Nephron progenitor cell (in vitro differentiated cells): ENCODE data around the gene HEG1.
"Not testable (repeated sequence)": the region's sequence is repeated elsewhere in the genome, so short reads cannot be mapped to it uniquely, and the experiment has no call there.

Experiments
- DNase-seq: peaks from one replicate; pipeline ENCODE4 v3.0.0; 2021
- H3K27ac Mint-ChIP-seq: 2 replicates; pipeline ENCODE4 v1.8.0; 2021; ENCODE audit warnings: mild to moderate bottlenecking, moderate library complexity, mixed read lengths
- H3K27me3 Mint-ChIP-seq: 2 replicates; pipeline ENCODE4 v1.8.0; 2021; ENCODE audit warnings: mild to moderate bottlenecking, low read depth, mixed read lengths; ENCODE audit not compliant: poor library complexity
- H3K36me3 Mint-ChIP-seq: 2 replicates; pipeline ENCODE4 v1.8.0; 2021; ENCODE audit warnings: low read depth, mixed read lengths
- H3K4me1 Mint-ChIP-seq: 2 replicates; pipeline ENCODE4 v1.8.0; 2021; ENCODE audit warnings: mixed read lengths
- H3K4me3 Mint-ChIP-seq: 2 replicates; pipeline ENCODE4 v1.8.0; 2021; ENCODE audit warnings: mild to moderate bottlenecking, moderate library complexity, mixed read lengths
- H3K9me3 Mint-ChIP-seq: 2 replicates; pipeline ENCODE4 v1.8.0; 2021; ENCODE audit warnings: mild to moderate bottlenecking, moderate library complexity, mixed read lengths
- TF ChIP-seq, protein P1 (sequence below): fragments of 200-600 bp; sonication (generic); IDR thresholded peaks from 2 replicates; pipeline ENCODE4 v1.5.0; 2021; ENCODE audit warnings: antibody characterized with exemption

HEG1 gene

DNA sequence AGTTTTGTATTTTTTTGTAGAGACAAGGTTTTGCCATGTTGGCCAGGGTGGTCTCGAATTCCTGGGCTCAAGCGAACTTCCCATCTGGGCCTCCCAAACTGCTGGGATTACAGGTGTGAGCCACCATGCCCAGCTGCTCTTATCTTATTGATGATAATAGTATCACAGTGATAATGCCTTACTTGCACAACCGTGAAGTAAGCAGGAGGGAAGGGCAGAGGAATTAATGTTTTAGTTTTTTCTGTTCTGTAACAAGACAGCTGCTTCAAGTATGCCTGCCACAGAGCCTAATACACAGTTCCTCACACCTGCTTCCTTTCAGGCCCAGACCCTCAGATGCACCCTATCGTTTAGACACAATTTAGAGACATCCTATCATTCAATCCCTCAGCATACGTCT lies 95.1 kb downstream of the HEG1 start:
- Mint-ChIP-seq H3K27me3 (peaks cover 5% of the 10 kb centered on the region), H3K4me3 (no peak overlapping the region), H3K27ac (no peak overlapping the region), H3K36me3 (no peaks in the 10 kb centered on the region), H3K4me1 (no peaks in the 10 kb centered on the region), H3K9me3 (peaks cover 13% of the 10 kb centered on the region)
- DNase-seq, result no peak
- TF ChIP-seq, protein P1, sequence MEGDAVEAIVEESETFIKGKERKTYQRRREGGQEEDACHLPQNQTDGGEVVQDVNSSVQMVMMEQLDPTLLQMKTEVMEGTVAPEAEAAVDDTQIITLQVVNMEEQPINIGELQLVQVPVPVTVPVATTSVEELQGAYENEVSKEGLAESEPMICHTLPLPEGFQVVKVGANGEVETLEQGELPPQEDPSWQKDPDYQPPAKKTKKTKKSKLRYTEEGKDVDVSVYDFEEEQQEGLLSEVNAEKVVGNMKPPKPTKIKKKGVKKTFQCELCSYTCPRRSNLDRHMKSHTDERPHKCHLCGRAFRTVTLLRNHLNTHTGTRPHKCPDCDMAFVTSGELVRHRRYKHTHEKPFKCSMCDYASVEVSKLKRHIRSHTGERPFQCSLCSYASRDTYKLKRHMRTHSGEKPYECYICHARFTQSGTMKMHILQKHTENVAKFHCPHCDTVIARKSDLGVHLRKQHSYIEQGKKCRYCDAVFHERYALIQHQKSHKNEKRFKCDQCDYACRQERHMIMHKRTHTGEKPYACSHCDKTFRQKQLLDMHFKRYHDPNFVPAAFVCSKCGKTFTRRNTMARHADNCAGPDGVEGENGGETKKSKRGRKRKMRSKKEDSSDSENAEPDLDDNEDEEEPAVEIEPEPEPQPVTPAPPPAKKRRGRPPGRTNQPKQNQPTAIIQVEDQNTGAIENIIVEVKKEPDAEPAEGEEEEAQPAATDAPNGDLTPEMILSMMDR, result no peak

DNA sequence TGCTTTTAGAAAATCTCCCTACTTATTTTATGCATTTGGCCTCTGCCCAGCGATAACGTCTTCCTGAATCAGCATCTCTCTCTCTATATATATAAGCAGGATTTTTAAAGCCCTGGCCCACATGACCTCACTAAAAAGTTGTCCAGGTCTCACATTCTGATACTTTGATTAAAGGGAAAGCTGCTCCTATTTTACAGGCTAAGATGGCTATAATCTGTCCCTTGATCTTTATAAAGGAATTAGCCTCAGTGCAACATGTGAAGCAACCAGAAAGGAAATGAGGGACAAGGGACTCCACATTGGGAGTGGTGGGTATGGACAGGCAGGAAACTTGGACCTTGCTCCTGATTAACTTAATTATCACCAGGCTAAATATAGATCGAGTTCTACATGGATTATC lies 95.7 kb downstream of the HEG1 start:
- no peak for DNase-seq
- Mint-ChIP-seq H3K4me1 (no peaks in the 10 kb centered on the region), H3K27me3 (peaks cover 5% of the 10 kb centered on the region), H3K27ac (no peak overlapping the region), H3K4me3 (no peak overlapping the region), H3K9me3 (peaks cover 18% of the 10 kb centered on the region), H3K36me3 (no peaks in the 10 kb centered on the region)
- TF ChIP-seq, protein P1, result no peak

DNA sequence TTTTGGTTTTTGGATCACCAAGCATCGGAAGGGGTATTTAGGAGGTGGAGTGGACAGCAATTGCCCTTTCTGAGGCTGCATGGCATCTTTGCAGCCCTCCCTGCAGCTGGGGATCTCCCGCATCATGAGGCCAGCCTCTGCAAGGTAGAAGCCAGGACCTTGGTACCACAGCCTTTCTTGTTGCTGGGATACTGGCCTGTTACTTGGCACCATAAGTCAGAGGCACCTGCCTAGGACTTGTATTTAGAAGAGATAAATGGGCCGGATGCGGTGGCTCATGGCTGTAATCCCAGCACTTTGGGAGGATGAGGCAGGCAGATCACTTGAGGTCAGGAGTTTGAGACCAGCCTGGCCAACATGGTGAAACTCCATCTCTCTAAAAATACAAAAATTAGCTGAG lies 97.8 kb downstream of the HEG1 start:
- H3K36me3 Mint-ChIP-seq, H3K4me1 Mint-ChIP-seq, H3K27me3 Mint-ChIP-seq, H3K4me3 Mint-ChIP-seq, DNase-seq, H3K27ac Mint-ChIP-seq: not testable (repeated sequence)
- H3K9me3 Mint-ChIP-seq, result peaks cover 21% of the 10 kb centered on the region

DNA sequence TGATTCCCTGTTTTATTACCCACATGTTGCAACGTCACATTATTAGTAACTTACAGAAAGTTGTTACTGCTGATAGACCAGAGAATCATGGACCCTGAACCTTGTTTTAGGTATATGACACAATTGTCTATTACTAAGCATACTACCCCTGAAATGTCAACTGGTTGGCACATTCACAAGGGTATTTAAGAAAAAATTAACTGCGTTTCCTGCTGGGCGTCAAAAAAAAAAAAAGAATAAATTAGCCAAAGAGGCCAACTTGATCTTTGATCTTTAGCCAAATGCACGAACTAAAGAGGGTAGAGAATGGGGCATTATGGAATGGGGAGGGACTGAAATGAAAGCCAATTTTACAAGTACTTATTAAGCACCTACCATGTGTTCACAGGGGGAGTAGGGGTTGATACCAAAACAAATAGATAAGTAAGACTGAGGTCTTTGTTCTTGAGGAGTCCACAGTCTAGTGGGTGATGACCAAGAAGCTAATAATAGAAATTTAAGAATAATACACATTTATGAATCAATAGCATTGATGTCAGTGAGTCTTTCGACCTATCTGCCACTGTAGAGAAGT lies 103.4 kb downstream of the HEG1 start:
- Mint-ChIP-seq H3K4me3 (no peak overlapping the region), H3K36me3 (no peaks in the 10 kb centered on the region), H3K9me3 (peaks cover 11% of the 10 kb centered on the region), H3K27me3 (no peaks in the 10 kb centered on the region), H3K27ac (no peak overlapping the region), H3K4me1 (no peaks in the 10 kb centered on the region)
- no peak for DNase-seq
- TF ChIP-seq, protein P1, result no peak

DNA sequence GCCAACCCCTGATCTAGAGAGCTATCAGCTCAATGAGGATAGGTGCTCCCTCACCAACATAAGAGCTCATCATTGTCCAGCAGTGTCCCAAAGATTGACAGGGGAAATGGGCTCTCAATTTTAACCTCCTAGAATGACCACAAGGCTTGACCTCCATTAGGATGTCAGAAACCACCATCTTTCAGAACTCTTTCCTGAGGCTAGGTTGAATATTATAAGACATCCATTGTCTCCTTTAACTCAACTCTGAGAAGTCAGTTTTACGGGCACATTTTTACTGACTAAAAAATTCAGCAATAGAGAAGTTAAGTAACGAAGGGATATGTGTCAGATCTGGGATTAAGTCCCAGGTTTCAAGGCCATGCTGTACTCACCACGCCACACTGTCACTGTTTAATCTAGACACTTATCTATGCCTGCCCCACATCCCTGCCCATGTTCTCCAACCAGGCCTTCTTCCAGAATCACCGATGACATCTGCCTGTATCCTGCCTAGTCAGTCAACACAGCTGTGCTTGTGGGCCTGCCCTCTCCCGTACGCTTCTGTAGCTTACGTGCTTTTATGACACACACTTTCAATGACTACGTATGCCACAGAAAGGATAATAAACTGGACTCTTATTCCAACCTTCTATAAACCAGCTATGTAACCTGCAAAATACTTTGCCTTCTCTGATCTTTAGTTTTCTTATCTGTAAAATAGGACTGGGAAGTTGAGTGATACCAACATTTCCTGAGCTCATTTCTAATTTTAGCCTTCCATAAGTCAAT lies 104.1 kb downstream of the HEG1 start:
- Mint-ChIP-seq H3K4me1 (no peaks in the 10 kb centered on the region), H3K9me3 (peaks cover 8% of the 10 kb centered on the region), H3K36me3 (no peaks in the 10 kb centered on the region), H3K27ac (no peak overlapping the region), H3K4me3 (no peak overlapping the region), H3K27me3 (no peaks in the 10 kb centered on the region)
- DNase-seq, result no peak
- TF ChIP-seq, protein P1, result no peak

DNA sequence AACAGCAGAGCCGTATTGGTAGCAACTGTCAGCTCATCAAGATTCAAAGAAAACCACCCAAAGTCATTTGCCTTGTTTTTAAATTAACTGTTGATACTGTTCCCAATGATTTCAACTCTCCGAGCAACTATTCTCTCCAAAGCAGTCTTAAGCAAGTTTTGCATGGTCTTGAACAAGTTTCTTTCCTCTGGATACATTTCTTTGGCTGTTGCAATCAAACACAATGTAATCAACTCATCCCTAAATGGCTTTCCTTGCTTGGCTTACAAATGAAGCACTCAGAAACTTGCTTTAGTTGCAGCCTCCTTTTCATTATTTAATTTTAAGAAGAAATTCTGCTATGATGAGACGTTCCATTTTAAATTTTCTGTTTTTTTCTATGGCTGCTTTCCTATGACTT lies 105.8 kb downstream of the HEG1 start:
- Mint-ChIP-seq H3K36me3 (no peaks in the 10 kb centered on the region), H3K4me3 (no peak overlapping the region), H3K27me3 (no peaks in the 10 kb centered on the region), H3K27ac (no peak overlapping the region), H3K4me1 (no peaks in the 10 kb centered on the region), H3K9me3 (peaks cover 2% of the 10 kb centered on the region)
- TF ChIP-seq, protein P1, result no peak
- no peak for DNase-seq
